ENCODE measurements around the gene IL24.

Gene IL24

DNA sequence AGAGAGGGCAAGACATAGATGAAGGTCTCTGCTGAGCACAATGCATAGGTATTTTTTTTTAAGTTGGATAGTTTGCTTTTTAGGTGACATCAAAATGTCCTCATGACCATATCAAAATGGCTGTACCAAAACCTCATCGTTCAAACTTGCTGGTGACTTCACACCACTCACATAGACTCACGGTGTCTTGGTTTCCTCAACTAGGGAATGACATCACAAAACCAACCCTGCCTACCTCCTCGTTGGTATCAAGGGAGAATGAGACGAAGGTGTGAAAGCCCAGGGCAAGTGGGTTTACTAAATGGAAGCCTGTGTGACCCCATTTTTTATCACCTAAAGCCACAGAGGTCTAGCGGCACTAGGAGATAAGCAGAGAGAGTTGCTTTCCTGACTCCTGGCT, 47.5 kb downstream of the IL24 start:
- Histone ChIP-seq H3K4me1 (ENCODE audit: control insufficient read depth, insufficient read depth, low read length) (no peaks in the 10 kb centered on the region), H3K27ac (ENCODE audit: low read depth, low read length) (no peak overlapping the region), H3K9ac (ENCODE audit: low read depth, low read length) (no peak overlapping the region), H3K36me3 (ENCODE audit: control insufficient read depth, insufficient read depth, low read length) (no peaks in the 10 kb centered on the region), H3K27me3 (ENCODE audit: control insufficient read depth, insufficient read depth, low read length) (no peaks in the 10 kb centered on the region), H3K4me3 (ENCODE audit: low read depth, low read length) (no peak overlapping the region), H3K9me3 (ENCODE audit: control insufficient read depth, insufficient read depth, low read length) (no peaks in the 10 kb centered on the region)

- Histone ChIP-seq H3K27me3 (ENCODE audit: control insufficient read depth, insufficient read depth, low read length) (no peaks in the 10 kb centered on the region), H3K4me1 (ENCODE audit: control insufficient read depth, insufficient read depth, low read length) (no peaks in the 10 kb centered on the region), H3K27ac (ENCODE audit: low read depth, low read length) (no peak overlapping the region), H3K36me3 (ENCODE audit: control insufficient read depth, insufficient read depth, low read length) (no peaks in the 10 kb centered on the region), H3K4me3 (ENCODE audit: low read depth, low read length) (no peak overlapping the region), H3K9me3 (ENCODE audit: control insufficient read depth, insufficient read depth, low read length) (no peaks in the 10 kb centered on the region), H3K9ac (ENCODE audit: low read depth, low read length) (no peak overlapping the region)
These were observed 48.5 kb downstream of the IL24 start for GRCh38 chr1:206945779-206946178.

DNA sequence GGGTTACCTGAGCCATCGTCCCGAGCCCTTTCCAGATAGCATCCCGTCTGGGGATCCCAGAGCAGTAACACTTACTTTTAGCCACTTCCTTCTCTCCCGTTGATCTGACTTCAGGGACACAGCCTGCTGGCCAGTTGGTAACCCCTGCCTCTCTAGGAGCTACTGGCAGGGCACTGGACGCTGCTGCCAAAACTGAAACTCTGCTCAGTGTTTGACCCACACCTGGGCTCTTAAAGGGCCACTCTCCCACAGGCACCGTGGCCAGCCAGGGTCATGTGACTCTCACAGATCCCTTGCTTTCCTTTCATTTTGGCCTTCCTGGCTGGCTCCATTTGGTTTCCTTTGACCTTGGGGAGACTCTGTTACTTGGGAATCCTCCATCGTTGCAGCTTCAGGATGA, 49.0 kb downstream of the IL24 start, which contains the start of gene PIGR:
TSS of gene PIGR (minus strand) at position 206 of the 400 bp plus-strand sequence. CDS start 5,935 bp downstream, outside the sequence.
- H3K4me3 ChIP-seq (ENCODE audit: low read depth, low read length) = no peak within 1 kb of the TSS
- H3K36me3 ChIP-seq (ENCODE audit: control insufficient read depth, insufficient read depth, low read length) = no peaks in the 10 kb centered on the region
- H3K27me3 ChIP-seq (ENCODE audit: control insufficient read depth, insufficient read depth, low read length) = no peaks in the 10 kb centered on the region
- H3K27ac ChIP-seq (ENCODE audit: low read depth, low read length) = no peak within 1 kb of the TSS
- no peaks in the 10 kb centered on the region for H3K9me3 ChIP-seq (ENCODE audit: control insufficient read depth, insufficient read depth, low read length)
- no peaks in the 10 kb centered on the region for H3K4me1 ChIP-seq (ENCODE audit: control insufficient read depth, insufficient read depth, low read length)
- no peak within 1 kb of the TSS for H3K9ac ChIP-seq (ENCODE audit: low read depth, low read length)

- no peaks in the 10 kb centered on the region for H3K27me3 ChIP-seq (ENCODE audit: control insufficient read depth, insufficient read depth, low read length)
- no peaks in the 10 kb centered on the region for H3K9me3 ChIP-seq (ENCODE audit: control insufficient read depth, insufficient read depth, low read length)
- no peaks in the 10 kb centered on the region for H3K36me3 ChIP-seq (ENCODE audit: control insufficient read depth, insufficient read depth, low read length)
- no peak overlapping the region for H3K4me3 ChIP-seq (ENCODE audit: low read depth, low read length)
- H3K9ac ChIP-seq (ENCODE audit: low read depth, low read length) = no peak overlapping the region
- H3K4me1 ChIP-seq (ENCODE audit: control insufficient read depth, insufficient read depth, low read length) = no peaks in the 10 kb centered on the region
- no peak overlapping the region for H3K27ac ChIP-seq (ENCODE audit: low read depth, low read length)
These were observed 50.0 kb downstream of the IL24 start for GRCh38 chr1:206947255-206947654.

DNA sequence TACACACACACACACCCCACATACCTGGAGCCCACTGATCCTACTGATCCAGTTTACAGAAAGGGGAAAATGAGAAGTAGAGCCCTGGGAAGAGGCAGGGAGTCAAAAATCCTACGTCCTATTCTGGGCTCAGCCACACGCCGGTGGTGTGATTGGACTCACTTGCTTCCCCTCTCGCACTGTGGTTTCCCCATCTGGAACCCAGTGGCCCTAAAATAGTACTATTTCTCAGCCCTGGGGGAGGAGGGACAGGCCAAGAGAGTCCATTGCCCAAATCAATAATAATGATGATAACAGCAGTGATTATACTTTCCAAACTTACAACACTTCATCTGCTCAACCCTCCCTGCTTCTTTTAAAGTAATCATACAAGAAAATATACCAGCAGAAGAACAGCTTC, 52.0 kb downstream of the IL24 start:
- Histone ChIP-seq H3K4me3 (ENCODE audit: low read depth, low read length) (no peak overlapping the region), H3K9ac (ENCODE audit: low read depth, low read length) (no peak overlapping the region), H3K9me3 (ENCODE audit: control insufficient read depth, insufficient read depth, low read length) (no peaks in the 10 kb centered on the region), H3K27me3 (ENCODE audit: control insufficient read depth, insufficient read depth, low read length) (no peaks in the 10 kb centered on the region), H3K36me3 (ENCODE audit: control insufficient read depth, insufficient read depth, low read length) (no peaks in the 10 kb centered on the region), H3K27ac (ENCODE audit: low read depth, low read length) (no peak overlapping the region), H3K4me1 (ENCODE audit: control insufficient read depth, insufficient read depth, low read length) (no peaks in the 10 kb centered on the region)

GRCh38 chr1:206949641-206950040, 52.4 kb downstream of the IL24 start:
- Histone ChIP-seq H3K36me3 (ENCODE audit: control insufficient read depth, insufficient read depth, low read length) (no peaks in the 10 kb centered on the region), H3K4me3 (ENCODE audit: low read depth, low read length) (no peak overlapping the region), H3K9me3 (ENCODE audit: control insufficient read depth, insufficient read depth, low read length) (no peaks in the 10 kb centered on the region), H3K9ac (ENCODE audit: low read depth, low read length) (no peak overlapping the region), H3K4me1 (ENCODE audit: control insufficient read depth, insufficient read depth, low read length) (no peaks in the 10 kb centered on the region), H3K27ac (ENCODE audit: low read depth, low read length) (no peak overlapping the region), H3K27me3 (ENCODE audit: control insufficient read depth, insufficient read depth, low read length) (no peaks in the 10 kb centered on the region)

GRCh38 chr1:206951318-206952100, 54.3 kb downstream of the IL24 start:
- H3K9ac ChIP-seq (ENCODE audit: low read depth, low read length) = no peak overlapping the region
- no peaks in the 10 kb centered on the region for H3K4me1 ChIP-seq (ENCODE audit: control insufficient read depth, insufficient read depth, low read length)
- no peak overlapping the region for H3K4me3 ChIP-seq (ENCODE audit: low read depth, low read length)
- no peaks in the 10 kb centered on the region for H3K9me3 ChIP-seq (ENCODE audit: control insufficient read depth, insufficient read depth, low read length)
- no peaks in the 10 kb centered on the region for H3K27me3 ChIP-seq (ENCODE audit: control insufficient read depth, insufficient read depth, low read length)
- no peak overlapping the region for H3K27ac ChIP-seq (ENCODE audit: low read depth, low read length)
- H3K36me3 ChIP-seq (ENCODE audit: control insufficient read depth, insufficient read depth, low read length) = no peaks in the 10 kb centered on the region

DNA sequence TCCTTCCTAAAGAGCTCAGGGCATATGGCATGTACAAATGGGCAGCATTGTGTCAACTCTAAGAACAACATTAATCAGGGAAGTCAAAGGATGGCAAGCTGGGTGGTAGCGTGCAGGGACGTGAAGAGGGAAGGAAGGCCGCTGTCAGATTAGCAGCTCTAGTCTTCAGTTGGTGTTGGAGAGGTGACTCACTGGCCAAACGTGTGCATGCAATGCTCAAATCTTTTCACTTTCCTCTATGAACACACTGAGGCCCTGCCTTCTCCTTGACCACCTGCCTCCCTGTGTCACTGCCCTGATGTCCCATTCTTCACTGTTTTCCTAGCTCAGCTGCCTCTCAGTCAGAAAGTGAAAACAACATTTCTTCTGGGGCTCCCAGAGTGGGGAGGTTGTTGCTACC, 54.9 kb downstream of the IL24 start:
- no peaks in the 10 kb centered on the region for H3K4me1 ChIP-seq (ENCODE audit: control insufficient read depth, insufficient read depth, low read length)

GRCh38 chr1:206953126-206953525, 55.9 kb downstream of the IL24 start:
- no peak overlapping the region for H3K27ac ChIP-seq (ENCODE audit: low read depth, low read length)
- H3K4me1 ChIP-seq (ENCODE audit: control insufficient read depth, insufficient read depth, low read length) = no peaks in the 10 kb centered on the region
- H3K27me3 ChIP-seq (ENCODE audit: control insufficient read depth, insufficient read depth, low read length) = no peaks in the 10 kb centered on the region

More for the DNA sequence above, 54.9 kb downstream of the IL24 start:
- H3K9ac ChIP-seq (ENCODE audit: low read depth, low read length) = no peak overlapping the region
- H3K4me3 ChIP-seq (ENCODE audit: low read depth, low read length) = no peak overlapping the region
- H3K27me3 ChIP-seq (ENCODE audit: control insufficient read depth, insufficient read depth, low read length) = no peaks in the 10 kb centered on the region
- H3K36me3 ChIP-seq (ENCODE audit: control insufficient read depth, insufficient read depth, low read length) = no peaks in the 10 kb centered on the region
- no peak overlapping the region for H3K27ac ChIP-seq (ENCODE audit: low read depth, low read length)
- H3K9me3 ChIP-seq (ENCODE audit: control insufficient read depth, insufficient read depth, low read length) = no peaks in the 10 kb centered on the region

GRCh38 chr1:206953626-206954025, 56.4 kb downstream of the IL24 start:
- Histone ChIP-seq H3K36me3 (ENCODE audit: control insufficient read depth, insufficient read depth, low read length) (no peaks in the 10 kb centered on the region), H3K9ac (ENCODE audit: low read depth, low read length) (no peak overlapping the region), H3K9me3 (ENCODE audit: control insufficient read depth, insufficient read depth, low read length) (no peaks in the 10 kb centered on the region), H3K27me3 (ENCODE audit: control insufficient read depth, insufficient read depth, low read length) (no peaks in the 10 kb centered on the region), H3K4me1 (ENCODE audit: control insufficient read depth, insufficient read depth, low read length) (no peaks in the 10 kb centered on the region), H3K4me3 (ENCODE audit: low read depth, low read length) (no peak overlapping the region), H3K27ac (ENCODE audit: low read depth, low read length) (no peak overlapping the region)

More at GRCh38 chr1:206953126-206953525, 55.9 kb downstream of the IL24 start:
- no peaks in the 10 kb centered on the region for H3K9me3 ChIP-seq (ENCODE audit: control insufficient read depth, insufficient read depth, low read length)
- no peaks in the 10 kb centered on the region for H3K36me3 ChIP-seq (ENCODE audit: control insufficient read depth, insufficient read depth, low read length)
- H3K4me3 ChIP-seq (ENCODE audit: low read depth, low read length) = no peak overlapping the region
- no peak overlapping the region for H3K9ac ChIP-seq (ENCODE audit: low read depth, low read length)

Measured in HUES48 (cell line).